Measurements from ENCODE around the gene PPP4R3B. TPM values are rescaled to one million over a fixed set of nuclear protein-coding genes. Genes with fewer than 3 reads are reported as not detected.
"Not testable (repeated sequence)": the region's sequence is repeated elsewhere in the genome, so short reads cannot be mapped to it uniquely, and the experiment has no call there.

The PPP4R3B gene
- polyA plus RNA-seq, 1 donor = 35.2 TPM

DNA sequence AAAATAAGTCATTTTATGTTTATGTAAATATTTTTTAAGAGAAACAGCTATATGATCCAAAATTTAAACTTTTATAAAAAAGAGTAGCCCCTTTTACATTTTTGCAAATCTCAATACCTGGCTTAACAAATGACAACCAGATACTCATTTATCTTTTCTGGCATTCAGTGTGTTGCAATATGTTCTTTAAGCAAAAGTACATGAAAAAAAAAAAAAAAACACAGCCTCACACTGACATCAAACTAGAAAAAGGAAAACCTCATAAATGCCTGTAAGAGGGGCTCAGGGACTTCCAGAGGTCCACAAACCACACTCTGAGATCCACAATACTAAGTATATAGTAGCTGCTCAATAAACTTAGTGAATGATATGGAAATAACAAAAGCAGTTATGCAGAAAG, 21.9 kb downstream of the PPP4R3B start:
- DNase-seq = no peak

DNA sequence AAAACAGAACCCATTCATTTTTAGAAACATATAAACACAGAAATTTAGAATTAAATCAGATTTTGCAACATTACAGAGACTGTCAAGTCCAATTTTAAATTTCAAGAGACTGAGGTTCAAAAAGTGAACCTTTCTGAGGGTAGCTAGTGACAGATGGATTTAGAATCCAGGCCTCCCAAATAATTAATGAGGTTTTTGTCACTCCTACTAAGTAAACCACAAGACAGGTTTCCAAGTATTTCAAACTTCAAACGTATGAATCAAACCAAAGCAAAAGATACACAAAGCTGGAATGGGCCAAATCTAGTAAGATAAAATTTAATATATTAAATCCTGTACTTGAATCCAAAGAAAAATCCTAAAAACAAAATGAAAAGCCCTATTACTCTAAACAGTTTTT, 25.3 kb downstream of the PPP4R3B start:
- no peak for DNase-seq

DNA sequence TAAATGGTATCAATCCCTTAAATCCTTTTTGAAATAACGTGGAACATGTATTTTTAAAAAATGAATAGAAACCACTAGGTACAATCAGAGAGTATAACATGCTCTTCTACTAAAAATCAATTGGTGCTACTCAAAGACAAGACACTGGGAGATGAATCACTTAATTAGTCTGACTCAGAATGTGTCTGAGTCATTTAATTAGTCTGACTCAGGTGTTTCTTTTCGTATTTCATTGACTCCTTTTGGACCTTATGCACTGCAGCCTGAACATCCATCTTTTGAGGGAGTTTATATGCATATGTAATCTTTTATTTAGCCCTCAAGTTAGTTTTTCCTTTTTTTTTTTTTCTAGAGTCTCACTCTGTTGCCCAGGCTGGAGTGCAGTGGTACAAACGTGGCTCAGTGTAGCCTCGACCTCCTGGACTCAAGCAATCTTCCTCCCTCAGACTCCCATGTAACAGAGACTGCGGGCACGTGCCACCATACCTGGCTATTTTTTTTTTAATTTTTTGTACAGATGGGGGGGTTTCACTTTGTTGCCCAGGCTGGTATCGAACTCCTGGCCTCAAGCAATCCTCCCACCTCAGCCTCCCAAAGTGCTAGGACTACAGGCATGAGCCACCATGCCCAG, 26.5 kb downstream of the PPP4R3B start:
- DNase-seq = no peak

DNA sequence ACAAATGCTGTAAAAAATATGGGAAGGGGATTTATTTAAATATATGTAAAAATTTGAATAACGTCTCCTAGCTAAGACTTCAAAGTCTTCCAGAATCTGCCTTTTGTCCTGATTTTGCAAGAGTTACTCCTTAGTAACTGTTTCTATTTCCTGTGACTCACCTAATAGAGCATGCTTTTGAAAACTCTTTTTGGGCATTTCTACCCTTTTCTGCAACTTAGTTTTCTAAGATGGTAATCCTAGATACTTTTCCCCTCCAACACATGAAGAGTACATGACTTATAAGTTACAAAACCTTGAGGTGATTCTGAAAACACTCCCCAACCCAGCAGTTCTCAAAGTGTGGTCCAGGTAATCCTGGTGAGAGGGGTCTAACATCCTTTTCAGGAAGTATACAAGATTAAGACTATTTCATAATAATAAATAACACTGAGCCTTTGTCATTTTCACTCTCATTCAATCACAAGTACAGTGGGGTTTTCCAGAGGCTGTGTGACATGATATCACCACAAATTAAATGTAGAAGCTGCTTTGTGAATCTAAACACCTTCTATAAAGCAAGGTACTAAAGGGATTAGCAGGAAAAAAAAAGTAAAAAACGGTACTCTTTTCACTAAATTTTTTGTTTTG, 31.9 kb downstream of the PPP4R3B start:
- no peak for DNase-seq

DNA sequence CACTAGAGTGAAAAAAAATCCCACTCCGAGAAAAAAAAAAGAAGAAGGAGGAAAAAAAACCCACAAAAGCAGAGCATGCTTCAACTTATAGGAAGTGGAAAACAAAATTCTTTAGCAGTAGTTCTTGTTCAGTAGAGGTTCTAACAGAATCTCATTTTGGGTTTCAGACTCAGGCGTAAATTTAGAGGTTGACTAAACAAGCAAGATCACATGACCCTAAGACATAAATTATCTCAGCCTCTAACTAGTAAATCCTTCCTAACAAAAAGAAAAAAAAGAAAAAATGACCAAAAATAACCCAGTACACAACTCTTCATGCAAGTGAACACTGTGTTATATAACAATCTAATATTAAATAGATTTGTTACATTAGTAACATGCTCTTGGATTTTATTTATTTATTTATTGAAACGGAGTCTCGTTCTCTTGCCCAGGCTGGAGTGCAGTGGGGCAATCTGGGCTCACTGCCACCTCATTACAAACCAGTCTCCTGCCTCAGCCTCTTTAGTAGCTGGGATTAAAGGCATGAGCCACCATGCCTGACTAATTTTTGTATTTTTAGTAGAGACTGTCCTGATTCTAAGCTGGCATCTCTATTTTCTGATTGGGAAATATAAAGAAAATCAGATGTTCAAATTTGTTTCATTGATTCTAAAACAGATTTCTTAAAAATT, 35.4 kb downstream of the PPP4R3B start:
- no peak for DNase-seq

DNA sequence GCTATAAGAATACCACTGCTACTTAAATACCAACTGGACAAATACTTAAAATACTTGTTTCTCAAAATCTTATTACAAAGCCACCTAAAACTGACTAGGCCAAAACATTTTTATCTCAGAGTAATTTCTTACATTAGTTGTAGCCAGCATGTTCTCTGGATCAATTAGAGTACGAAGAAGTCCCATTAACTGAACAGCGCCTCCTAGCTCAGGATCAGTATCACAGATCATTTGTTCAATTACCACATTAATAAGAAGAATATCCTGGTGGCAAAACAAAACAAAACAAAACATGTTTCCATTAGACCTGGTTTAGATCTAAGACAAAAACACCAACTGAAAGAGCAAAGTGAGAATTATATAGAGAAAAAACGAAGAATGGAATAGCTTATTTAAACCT, 36.0 kb downstream of the PPP4R3B start:
- no peak for DNase-seq

DNA sequence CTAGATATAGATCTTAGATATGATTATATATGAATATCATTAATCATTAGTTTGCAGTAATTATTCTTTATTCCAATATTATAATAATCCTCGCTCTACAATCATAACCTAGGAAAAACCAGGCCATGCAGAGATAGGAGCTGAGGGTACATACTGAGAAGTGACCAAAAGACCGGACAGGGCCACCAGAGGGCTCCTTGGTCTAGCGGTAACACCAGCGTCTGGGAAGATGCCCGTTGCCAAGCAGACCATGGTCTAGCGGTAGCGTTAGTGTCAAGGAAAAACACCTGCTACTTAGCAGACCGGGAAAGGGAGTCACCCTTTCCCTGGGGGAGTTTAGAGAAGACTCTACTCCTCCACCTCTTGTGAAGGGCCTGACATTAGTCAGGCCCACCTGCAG, 48.4 kb downstream of the PPP4R3B start:
- DNase-seq = not testable (repeated sequence)

DNA sequence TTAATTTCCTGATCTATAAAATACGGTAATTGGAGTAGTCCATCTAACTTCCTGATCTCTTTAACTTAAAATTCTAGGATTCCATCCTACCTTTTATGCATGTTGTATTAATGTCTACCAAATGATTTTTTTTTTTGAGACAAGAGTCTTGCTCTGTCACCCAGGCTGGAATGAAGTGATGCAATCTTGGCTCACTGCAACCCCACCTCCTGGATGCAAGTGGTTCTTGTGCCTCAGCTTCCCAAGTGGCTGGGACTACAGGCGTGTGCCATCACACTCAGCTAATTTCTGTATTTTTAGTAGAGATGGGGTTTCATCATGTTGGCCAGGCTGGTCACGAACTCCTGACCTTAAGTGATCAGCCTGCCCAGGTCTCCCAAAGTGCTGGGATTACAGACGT, 50.1 kb downstream of the PPP4R3B start:
- DNase-seq = no peak

DNA sequence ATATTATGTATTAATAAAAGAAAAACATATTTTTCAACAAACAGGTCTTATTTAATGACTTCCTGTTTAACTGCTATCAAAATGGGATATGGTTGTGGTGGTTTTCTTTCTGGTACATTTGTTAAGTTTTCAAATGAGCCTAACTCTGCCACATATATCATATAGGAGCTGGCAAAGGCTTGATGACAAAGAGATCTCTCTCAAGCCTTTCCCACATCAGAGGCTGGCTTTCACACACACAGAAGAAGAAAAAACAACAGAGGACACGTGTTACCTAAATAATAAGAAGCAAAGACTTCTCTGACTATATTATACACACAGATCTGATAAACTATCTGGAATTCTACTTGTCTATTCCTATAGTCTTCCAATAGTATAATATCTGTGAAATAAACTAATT, 51.8 kb downstream of the PPP4R3B start:
- DNase-seq = no peak

DNA sequence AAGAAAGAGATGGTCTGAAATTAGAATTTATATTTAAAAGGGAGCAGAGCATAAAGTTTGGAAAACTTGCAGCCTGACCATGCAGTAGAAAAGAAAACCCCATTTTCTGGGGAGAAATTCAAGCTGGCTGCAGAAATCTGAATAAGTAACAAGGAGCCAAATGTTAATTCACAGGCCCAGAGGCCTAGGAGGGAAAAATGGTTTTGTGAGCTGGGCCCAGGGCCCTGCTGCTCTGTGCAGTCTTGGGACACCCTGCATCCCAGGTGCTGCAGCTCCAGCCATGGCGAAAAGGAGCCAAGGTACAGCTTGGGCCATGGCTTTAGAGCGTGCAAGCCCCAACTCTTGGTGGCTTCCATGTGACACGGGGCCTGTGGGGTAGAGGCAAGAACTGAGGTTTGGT, 56.6 kb downstream of the PPP4R3B start:
- DNase-seq = no peak

DNA sequence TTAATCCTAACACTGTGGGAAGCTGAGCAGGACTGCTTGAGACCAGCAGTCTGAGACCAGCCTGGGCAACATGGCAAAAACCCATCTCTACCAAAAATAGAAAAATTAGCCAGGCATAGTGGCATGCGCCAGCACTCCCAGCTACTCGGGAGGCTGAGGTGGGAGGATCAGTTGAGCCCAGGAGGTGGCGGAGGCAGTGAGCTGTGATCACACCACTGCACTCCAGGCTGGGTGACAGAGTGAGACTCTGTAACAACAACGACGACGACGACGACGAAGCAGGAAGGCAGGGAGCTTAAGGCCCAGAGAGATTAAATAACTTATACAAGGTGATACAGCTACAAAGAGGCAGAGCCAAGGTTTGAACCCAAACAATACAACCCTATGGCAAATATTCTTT, 60.6 kb downstream of the PPP4R3B start:
- DNase-seq = no peak

DNA sequence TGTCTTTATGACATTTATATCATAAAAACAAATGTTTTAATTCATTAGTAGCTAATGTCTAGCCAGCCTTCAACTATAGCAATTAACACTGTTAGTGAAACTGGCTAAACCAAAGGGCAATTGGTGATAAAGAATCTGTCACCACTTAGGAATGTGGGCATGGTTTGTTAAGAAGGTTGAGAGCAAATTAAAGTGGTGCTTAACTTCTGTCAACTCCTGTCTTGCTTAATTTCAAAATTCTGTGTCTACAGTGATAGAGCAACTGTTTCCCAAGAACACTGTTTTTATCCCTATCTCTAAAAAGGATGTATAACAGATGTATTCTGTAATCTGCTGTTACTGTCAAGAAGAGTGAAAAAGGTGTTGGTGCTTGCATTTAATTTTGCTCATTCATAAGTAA, 61.4 kb downstream of the PPP4R3B start:
- no peak for DNase-seq

DNA sequence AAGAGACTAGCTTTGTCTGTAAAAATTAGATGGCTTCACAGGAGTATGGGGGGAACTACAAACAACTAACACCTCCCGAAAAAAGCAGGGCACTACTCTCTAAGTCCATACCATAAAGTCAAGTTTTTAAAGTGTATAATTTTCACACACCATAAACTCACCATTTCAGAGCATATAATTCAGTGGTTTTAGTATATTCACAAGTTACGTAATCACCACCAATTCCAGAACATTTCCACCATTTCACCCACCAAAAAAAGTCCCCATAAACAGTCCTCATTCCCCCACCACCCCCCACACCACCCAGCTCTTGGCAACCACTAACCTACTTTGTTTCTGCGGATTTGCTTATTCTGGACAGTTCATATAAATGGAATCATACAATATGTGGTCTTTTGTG, 64.1 kb downstream of the PPP4R3B start:
- no peak for DNase-seq

DNA sequence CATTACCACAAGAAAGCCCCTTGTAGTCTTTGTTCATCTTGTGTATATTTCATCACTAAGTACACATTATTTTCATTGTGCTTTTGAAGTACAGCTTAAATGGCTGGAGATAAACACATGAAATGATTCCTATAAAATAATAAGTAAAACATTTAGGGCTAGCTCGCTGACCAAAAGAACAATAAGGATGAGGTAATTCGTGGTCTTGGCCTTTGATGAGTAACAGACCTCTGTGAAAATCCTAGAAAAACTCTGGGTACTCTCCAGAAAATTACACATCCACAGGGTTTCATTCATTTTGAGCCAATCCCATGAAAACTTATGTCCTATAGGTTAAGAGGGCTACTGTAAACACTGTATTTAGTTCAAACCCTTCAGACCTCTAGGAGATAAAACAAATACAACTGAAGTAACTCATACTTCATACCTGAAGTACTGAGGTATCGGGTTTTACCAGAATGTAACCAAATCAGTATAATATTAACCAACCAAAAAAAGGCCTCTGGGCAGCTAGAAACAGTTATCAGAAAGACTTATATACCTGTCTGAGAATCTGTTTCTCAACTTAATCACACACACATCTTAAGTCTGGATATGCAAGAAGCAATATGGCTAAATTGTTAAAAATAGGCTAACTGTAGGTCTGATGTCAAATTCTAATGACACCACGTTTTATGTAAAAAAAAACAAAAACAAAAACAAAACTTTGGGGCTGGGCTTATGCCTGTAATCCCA, 66.9 kb downstream of the PPP4R3B start:
- no peak for DNase-seq

DNA sequence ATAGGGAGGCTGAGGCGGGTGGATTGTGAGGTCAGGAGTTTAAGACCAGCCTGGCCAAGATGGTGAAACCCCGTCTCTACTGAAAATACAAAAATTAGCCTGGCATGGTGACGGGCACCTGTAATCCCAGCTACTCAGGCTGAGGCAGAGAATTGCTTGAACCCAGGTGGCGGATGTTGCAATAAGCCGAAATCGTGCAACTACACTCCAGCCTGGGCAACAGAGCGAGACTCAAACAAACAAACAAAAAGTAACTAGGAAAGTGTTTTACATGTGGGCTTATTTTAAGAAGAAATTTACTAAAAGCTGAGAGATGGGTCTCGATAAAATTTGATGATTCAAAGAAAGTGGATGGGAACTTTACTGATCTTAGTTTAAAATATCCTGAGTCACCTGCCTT, 69.7 kb downstream of the PPP4R3B start:
- not testable (repeated sequence) for DNase-seq

DNA sequence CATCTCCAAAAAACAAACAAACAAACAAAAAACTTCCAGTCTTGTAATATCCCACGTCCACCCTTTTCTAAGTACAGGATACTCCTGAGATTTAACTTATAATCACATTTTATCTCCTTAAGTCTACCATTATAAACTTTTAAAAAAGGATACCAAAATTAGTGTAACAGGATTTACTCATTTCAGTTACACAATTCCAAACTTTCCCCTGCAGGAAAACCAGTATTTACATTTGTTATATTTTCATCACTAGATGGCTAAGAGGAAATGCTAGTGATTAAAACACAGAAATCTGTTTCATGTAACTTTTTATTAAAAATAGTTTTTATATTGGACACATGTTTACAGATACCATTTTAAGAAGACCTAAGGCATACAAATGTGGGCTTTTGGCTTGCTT, 70.4 kb downstream of the PPP4R3B start:
- DNase-seq = no peak

DNA sequence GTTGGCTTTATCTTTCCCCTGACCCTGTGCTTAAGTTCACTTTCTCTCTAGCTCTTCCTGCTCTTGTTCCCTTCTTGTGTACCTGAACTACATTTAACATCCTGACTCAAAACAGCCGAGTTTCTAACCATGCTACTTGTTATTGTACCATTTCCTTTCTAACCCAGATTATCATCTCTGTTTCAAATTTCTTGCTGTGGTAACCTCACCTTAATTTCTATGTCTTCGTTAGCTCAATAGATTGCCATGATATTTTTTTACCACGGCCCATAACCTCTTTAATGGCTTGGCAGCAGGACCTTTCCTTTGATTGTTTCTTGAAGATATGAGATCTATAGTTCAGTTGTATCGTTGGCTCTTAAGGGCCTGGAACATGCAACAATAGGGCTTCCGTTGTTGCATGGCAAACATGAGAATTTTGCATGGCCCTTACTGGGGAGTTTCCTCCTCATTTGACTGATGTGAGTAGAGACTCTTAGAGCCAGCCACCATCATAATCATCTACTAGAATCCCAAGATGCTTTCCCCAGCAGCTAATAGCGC, 86.8 kb downstream of the PPP4R3B start:
- DNase-seq = no peak

DNA sequence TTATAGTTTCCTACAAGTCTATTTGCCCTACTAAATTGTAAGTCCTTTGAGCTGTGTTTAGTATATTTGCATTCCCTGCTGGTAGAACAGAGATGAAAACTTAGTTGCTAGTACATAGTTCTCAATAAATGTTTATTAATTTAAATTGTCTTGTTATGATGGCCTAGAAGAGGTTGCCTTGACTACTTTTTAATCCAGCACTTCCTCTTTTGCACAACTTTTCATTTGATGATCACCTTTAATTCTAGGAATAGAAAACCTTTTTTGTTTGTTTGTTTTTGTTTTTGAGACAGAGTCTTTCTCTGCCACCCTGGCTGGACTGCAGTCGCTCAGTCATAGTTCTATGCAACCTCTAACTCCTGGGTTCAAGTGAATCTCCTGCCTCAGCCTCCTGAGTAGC, 91.2 kb downstream of the PPP4R3B start:
- DNase-seq = no peak

DNA sequence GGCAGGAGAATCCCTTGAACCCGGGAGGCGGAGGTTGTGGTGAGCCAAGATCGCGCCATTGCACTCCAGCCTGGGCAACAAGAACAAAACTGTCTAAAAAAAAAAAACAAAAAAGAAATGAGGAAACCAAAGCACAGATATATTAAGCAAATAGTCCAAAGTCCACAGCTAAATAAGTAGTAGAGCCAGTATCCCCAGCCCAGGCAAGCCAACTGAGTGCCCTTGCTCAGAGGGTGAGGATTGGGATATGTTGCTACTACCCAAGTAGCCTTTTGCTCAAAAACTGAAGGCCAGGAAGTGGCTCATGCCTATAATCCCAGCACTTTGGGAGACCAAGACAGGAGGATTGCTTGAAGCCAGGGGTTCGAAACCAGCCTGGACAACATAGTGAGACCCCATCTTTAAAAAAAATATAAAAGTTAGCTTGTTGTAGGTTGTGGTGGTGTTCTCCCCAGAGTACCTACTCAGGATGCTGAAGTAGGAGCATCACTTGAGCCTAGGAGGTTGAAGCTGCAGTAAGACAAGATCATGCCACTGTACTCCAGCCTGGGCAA, 92.5 kb downstream of the PPP4R3B start:
- DNase-seq = no peak

DNA sequence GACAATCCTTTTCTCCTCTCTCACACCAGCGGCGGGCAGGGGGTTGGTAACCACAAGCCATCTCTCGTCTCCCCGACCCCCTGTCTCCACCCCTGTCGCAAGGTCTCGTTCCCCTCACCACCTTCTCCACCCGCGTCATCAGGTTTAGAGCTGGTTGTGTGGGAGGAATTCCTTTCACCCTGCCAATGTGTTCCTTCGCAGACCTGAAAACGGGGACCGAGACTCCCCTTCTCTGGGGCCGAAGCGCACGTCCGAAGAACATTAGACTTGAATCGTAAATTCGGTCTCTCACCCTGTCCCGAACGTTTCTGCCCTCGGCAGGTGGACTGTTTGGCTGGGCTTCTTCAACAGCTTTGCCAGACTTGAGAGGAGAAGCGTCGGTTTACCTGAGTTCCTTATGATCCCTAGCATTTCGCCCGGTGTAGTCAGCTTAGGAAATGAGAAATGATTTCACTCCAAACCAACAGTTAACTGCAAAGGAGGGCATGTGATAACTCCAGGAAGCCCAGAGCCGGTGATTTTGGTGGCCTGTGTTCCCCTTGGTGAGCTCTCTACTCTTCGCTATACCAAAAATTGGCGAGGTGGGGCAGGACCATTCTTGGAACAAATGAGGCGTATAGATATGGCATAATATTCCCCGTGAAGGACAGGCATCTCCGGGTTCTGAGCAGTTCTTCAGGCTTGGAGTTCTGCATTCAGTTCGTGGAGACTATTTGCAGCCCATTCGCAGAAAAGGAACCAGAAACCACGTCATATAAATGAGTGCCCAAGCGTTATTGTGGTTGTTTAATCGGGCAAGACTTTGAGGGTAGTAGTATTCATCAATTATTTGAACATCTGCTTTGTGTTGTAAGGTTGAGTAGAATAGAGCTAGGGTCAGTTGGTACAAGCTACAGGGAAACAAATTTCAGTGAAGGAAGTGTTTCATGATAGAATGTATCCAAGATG, 97.2 kb downstream of the PPP4R3B start:
- DNase-seq = peak; percentile 32

DNA sequence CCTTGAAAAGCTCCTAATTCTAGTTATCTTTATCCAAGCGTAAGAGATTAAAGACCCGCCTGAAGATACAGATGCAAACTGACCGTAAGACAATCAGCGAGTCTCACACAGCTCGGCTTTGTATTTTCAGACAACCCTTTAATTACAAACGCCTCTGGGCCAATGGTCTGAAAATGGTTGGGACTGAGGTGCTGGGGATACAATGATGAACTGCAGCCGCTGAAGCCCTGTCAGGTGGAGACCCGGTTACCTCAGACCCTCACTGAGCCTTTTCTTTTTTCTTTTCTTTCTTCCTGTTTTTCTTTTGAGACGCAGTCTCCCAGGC, 98.6 kb downstream of the PPP4R3B start:
- no peak for DNase-seq
